BJ (cell line): ENCODE data around the gene MFSD11. TPM values are rescaled to one million over a fixed set of nuclear protein-coding genes. Genes with fewer than 3 reads are reported as not detected.
"Not testable (repeated sequence)": the region's sequence is repeated elsewhere in the genome, so short reads cannot be mapped to it uniquely, and the experiment has no call there.

Source experiments
- CTCF ChIA-PET: fragments of 350-600 bp; formaldehyde crosslinking; extraction: SDS; loops from one replicate; lab custom pipeline; 2021; ENCODE audit warnings: antibody characterized with exemption, inconsistent platforms; lab: Yijun Ruan, JAX
- POLR2A ChIA-PET: fragments of 300-600 bp; sonication (Branson Sonifier 250); formaldehyde crosslinking; extraction: SDS; loops from one replicate; lab custom pipeline; 2021; ENCODE audit warnings: antibody characterized with exemption; lab: Charles Lee
- DNase-seq: peaks from one replicate; pipeline ENCODE4 v3.0.0-alpha.2; 2011; ENCODE audit warnings: low read depth
- H3K27me3 ChIP-seq: 2 replicates; pipeline ENCODE4 v1.6.0; 2011; ENCODE audit warnings: low read length; ENCODE audit not compliant: control insufficient read depth, insufficient read depth
- H3K36me3 ChIP-seq: 2 replicates; pipeline ENCODE4 v1.5.1; 2011; ENCODE audit warnings: low read length; ENCODE audit not compliant: control insufficient read depth, insufficient read depth
- H3K4me3 ChIP-seq: 2 replicates; pipeline ENCODE4 v1.5.1; 2011; ENCODE audit warnings: low read depth, mild to moderate bottlenecking, control low read depth, low read length
- CTCF ChIP-seq: IDR thresholded peaks from 2 replicates; pipeline ENCODE4 v1.5.1; 2011; ENCODE audit warnings: low read depth, mild to moderate bottlenecking, control low read depth, inconsistent platforms, low read length, moderate library complexity; ENCODE audit not compliant: insufficient read depth
- polyA plus RNA-seq: library from polyadenylated mRNA; depleted of rRNA; stranded (reverse); fragments of >200 nt; gene quantifications from 2 replicates; pipeline ENCODE4 v1.2.3, GENCODE V29; 2011

MFSD11 gene
- polyA plus RNA-seq, 1 experiment: 18.6 TPM

DNA sequence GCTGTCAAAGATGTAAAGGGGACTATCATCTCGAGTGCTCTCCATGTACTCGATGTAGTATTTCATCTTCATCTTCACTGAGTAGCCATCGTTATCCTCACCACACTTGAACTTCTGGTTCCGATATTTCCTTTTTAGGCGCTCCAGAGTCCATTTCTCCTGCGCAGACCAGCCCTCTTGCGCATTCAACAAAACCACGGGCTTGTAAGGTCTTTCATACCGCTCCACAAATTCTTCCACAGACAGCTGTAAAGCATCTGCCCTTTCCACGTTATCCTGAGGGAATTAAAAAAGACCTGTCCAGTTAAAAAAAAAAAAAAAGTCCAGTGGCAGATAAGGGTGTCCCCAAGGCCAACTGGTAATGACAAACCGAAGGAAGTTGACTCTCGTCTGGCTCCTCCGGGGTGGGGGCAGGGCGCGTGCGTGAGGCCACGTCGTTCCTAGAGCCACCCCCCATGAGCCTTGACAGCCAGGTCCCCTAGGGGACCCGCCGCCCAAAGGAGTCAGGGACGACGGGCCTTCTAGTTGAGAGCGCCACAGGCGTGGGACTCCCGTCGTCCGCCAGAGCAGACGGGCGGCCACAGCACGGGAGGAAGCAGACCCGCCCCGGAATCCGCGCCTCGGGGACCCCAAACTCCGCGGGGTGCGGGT, 12.2 kb upstream of the MFSD11 start:
- DNase-seq: no peak
- Histone ChIP-seq H3K36me3 (peaks cover 15% of the 10 kb centered on the region), H3K27me3 (no peaks in the 10 kb centered on the region), H3K4me3 (peak overlapping the region; percentile 93)
- ChIA-PET POLR2A (interaction anchor here (0.7 kb wide), 1 partner anchor 9 kb away, joined by 17 read pairs; no protein-coding TSS in a partner anchor), CTCF (interaction anchor here (1.0 to 3.9 kb wide), 4 partner anchors 9 to 44 kb away, joined by 3 to 25 read pairs (median 8); no protein-coding TSS in a partner anchor)
- TF ChIP-seq CTCF: no peak

GRCh38 chr17:76726231-76726775, 11.6 kb upstream of the MFSD11 start, which contains the start of gene JMJD6:
Gene JMJD6, minus strand, starts transcription at chr17:76726606. Its CDS starts 131 bp downstream, at chr17:76726475.
- CTCF ChIA-PET: interaction anchor here (1.8 to 3.9 kb wide), 3 partner anchors 10 to 45 kb away, joined by 6 to 25 read pairs (median 9); no protein-coding TSS in a partner anchor
- Histone ChIP-seq H3K27me3 (no peaks in the 10 kb centered on the region), H3K36me3 (peaks cover 11% of the 10 kb centered on the region), H3K4me3 (peak within 1 kb of the TSS; percentile 93)
- TF ChIP-seq CTCF: no peak
- peak; percentile 81 for DNase-seq
- POLR2A ChIA-PET: no interaction called here

DNA sequence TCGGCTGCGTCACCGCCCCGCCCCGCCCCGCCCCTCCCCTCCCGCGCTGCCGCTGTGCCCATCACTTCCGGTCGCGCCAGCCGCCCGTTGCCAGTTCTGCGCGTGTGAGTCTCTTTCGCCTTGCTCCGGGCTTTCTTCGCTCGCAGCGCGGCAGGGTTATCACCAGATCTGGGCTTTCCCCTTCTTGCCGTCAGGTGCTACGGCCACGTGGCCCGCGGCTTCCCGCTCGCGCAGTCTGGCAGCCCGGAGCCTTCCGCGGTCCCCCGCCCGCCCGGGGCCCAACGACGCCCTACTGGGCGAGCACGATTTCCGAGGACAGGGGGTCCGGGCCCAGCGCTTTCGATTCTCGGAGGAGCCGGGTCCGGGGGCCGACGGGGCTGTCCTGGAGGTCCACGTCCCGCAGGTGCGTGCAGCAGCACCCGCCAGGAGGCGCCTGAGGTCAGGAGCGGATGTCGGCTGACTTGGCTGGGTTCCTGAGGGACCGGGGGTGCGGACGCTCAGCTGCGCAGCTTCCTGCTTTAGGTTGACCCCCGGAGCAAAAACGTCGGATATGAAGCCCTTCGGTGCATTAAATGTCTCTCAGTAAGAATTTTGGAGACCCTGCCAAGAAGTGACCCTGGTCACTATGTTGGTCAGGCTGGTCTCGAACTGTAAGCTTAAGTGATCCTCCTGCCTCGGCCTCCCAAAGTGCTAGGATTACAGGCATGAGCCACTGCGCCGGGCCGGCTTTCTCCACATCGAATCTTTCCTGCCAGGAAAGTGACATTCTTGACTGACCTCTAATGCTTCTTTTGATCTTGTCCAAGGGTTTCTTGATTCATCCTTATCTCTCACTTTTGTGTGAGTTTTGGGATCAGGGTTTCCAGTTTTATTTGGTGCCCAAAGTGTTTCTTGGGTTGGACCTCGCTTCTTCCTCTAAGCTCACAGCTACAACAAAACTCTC, 10.9 kb upstream of the MFSD11 start, which contains the start of gene METTL23:
Gene METTL23, plus strand, starts transcription at position 64 of the 943 bp plus-strand sequence. CDS start 2,872 bp downstream, outside the sequence.
- ChIA-PET POLR2A (no interaction called here), CTCF (interaction anchor here (0.6 to 3.9 kb wide), 11 partner anchors 8 to 613 kb away, joined by 3 to 25 read pairs (median 5); partner anchors contain the start of gene MGAT5B)
- Histone ChIP-seq H3K36me3 (peaks cover 4% of the 10 kb centered on the region), H3K27me3 (no peaks in the 10 kb centered on the region), H3K4me3 (peak within 1 kb of the TSS; percentile 93)
- peak; percentile 84 for TF ChIP-seq CTCF
- DNase-seq: no peak

DNA sequence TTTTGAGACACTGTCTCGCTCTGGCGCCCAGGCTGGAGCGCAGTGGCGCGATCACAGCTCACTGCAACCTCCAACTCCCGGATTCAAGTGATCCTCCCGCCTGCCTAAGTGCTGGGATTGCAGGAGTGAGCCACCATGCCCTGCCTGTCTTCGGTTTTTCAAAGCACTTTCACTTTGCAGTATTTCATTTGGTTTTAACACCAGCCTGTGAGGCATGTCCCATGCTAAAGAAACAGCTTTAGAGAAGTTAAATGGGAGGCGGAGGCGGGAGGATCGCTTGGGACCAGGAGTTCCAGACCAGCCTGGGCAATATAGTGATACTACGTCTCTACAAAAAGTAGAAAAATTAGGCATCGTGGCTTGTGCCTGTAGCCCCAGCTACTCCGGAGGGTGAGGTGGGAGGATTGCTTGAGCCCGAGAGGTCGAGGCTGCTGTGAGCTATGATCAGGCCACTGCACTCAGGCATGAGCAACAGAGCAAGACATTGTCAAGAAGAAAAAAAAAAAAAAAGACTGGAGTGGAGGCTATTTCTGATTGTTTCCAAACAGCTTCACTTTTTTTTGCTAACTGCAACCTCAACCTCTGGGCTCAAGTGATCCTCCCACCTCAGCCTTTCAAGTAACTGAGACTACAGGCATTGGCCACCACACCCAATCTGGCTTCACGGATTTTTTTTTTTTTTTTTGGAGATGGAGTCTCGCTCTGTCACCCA, 10.0 kb upstream of the MFSD11 start:
- Histone ChIP-seq H3K4me3 (peak overlapping the region; percentile 93), H3K36me3 (peaks cover 2% of the 10 kb centered on the region), H3K27me3 (no peaks in the 10 kb centered on the region)
- no peak for DNase-seq
- ChIA-PET CTCF (interaction anchor here (0.6 to 3.9 kb wide), 9 partner anchors 8 to 612 kb away, joined by 3 to 25 read pairs (median 4); partner anchors contain the start of gene MGAT5B), POLR2A (interaction anchor here (0.7 kb wide), 2 partner anchors 9 to 330 kb away, joined by 5 to 6 read pairs; no protein-coding TSS in a partner anchor)
- no peak for TF ChIP-seq CTCF

DNA sequence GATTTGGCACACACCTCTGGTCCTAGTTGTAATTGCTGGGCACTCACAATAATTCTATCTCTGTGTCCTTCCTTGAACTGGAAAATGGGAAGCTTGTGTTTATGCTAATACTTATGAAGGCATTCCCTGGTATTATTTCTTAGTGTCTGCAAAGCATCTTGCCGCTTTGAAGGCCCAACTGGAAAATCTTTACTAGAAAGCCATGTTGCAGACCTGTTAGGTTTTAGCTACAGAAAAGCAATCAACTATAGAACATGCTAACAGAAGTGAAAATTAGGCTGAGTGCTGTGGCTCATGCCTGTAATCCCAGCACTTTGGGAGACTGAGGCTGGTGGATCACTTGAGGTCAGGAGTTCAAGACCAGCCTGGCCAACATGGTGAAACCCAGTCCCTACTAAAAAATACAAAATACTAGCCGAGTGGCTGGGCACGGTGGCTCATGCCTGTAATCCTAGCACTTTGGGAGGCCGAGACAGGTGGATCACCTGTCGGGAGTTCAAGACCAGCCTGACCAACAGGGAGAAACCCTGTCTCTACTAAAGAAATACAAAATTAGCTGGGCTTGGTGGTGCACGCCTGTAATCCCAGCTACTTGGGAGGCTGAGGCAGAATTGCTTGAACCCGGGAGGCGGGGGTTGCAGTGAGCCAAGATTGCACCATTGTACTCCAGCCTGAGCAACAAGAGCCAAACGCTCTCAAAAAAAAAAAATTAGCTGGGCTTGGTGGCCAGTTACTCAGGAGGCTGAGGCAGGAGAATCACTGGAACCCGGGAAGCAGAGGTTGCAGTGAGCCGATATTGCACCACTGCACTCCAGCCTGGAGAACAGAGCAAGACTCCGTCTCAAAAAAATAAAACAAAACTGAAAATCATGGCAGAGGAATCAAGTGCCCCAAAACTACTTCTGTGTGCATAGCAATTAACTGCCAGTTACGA, 5.9 kb upstream of the MFSD11 start:
- POLR2A ChIA-PET, H3K36me3 ChIP-seq, H3K4me3 ChIP-seq, DNase-seq, H3K27me3 ChIP-seq: not testable (repeated sequence)
- CTCF ChIA-PET: interaction anchor here (0.5 to 1.6 kb wide), 3 partner anchors 15 to 273 kb away, joined by 3 to 6 read pairs (median 3); no protein-coding TSS in a partner anchor
